Measurements from ENCODE around the gene ATF7IP.

DNA sequence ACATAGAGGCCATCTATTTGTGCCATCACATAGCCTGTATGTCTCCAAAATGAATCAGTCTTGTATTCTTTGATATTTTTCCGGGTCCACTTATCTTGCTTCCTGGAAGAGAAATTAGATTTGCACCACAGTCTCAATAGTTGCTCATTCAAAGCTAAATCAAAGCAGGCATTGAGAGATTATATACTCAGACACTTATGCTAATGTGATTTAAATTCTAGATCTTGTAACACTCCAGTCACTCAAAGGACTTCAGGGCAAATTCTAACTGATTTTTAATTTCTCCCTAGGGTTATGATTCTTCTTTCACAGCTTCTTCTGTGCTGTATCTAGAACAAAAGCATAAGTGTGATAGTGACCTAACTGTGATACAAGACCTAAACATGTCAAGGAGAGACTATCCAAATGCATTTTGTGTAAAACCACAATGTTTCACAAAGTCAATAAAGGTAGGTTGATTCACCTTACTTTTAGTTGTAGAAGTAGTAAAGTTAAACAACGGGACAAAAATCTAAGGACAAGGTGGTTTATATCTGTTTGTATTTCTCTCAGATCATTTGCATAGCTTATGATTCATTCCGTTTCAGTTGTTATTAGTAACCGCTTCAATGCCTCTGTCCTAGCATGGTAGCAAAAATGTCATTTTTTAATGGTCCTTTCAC is 175.4 kb downstream of the ATF7IP start:
- TF ChIP-seq, protein P1, sequence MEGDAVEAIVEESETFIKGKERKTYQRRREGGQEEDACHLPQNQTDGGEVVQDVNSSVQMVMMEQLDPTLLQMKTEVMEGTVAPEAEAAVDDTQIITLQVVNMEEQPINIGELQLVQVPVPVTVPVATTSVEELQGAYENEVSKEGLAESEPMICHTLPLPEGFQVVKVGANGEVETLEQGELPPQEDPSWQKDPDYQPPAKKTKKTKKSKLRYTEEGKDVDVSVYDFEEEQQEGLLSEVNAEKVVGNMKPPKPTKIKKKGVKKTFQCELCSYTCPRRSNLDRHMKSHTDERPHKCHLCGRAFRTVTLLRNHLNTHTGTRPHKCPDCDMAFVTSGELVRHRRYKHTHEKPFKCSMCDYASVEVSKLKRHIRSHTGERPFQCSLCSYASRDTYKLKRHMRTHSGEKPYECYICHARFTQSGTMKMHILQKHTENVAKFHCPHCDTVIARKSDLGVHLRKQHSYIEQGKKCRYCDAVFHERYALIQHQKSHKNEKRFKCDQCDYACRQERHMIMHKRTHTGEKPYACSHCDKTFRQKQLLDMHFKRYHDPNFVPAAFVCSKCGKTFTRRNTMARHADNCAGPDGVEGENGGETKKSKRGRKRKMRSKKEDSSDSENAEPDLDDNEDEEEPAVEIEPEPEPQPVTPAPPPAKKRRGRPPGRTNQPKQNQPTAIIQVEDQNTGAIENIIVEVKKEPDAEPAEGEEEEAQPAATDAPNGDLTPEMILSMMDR (IDR thresholded peaks at IDR 0.05), result no peak
- no peak for TF ChIP-seq RCOR1 (IDR thresholded peaks at IDR 0.05; ENCODE audit: low read length)
- TF ChIP-seq, protein P2, sequence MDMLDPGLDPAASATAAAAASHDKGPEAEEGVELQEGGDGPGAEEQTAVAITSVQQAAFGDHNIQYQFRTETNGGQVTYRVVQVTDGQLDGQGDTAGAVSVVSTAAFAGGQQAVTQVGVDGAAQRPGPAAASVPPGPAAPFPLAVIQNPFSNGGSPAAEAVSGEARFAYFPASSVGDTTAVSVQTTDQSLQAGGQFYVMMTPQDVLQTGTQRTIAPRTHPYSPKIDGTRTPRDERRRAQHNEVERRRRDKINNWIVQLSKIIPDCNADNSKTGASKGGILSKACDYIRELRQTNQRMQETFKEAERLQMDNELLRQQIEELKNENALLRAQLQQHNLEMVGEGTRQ (IDR thresholded peaks at IDR 0.05; ENCODE audit: borderline replicate concordance, low read depth, low read length), result no peak
- TF ChIP-seq EP300 (IDR thresholded peaks at IDR 0.05; ENCODE audit: borderline replicate concordance in 1 of 2, low read depth in 1 of 2, low read length in 1 of 2), result no peak
- TF ChIP-seq, protein P3, sequence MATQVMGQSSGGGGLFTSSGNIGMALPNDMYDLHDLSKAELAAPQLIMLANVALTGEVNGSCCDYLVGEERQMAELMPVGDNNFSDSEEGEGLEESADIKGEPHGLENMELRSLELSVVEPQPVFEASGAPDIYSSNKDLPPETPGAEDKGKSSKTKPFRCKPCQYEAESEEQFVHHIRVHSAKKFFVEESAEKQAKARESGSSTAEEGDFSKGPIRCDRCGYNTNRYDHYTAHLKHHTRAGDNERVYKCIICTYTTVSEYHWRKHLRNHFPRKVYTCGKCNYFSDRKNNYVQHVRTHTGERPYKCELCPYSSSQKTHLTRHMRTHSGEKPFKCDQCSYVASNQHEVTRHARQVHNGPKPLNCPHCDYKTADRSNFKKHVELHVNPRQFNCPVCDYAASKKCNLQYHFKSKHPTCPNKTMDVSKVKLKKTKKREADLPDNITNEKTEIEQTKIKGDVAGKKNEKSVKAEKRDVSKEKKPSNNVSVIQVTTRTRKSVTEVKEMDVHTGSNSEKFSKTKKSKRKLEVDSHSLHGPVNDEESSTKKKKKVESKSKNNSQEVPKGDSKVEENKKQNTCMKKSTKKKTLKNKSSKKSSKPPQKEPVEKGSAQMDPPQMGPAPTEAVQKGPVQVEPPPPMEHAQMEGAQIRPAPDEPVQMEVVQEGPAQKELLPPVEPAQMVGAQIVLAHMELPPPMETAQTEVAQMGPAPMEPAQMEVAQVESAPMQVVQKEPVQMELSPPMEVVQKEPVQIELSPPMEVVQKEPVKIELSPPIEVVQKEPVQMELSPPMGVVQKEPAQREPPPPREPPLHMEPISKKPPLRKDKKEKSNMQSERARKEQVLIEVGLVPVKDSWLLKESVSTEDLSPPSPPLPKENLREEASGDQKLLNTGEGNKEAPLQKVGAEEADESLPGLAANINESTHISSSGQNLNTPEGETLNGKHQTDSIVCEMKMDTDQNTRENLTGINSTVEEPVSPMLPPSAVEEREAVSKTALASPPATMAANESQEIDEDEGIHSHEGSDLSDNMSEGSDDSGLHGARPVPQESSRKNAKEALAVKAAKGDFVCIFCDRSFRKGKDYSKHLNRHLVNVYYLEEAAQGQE (IDR thresholded peaks at IDR 0.05; ENCODE audit: low read depth, low read length), result no peak
